ENCODE data around the gene PIAS2.

DNA sequence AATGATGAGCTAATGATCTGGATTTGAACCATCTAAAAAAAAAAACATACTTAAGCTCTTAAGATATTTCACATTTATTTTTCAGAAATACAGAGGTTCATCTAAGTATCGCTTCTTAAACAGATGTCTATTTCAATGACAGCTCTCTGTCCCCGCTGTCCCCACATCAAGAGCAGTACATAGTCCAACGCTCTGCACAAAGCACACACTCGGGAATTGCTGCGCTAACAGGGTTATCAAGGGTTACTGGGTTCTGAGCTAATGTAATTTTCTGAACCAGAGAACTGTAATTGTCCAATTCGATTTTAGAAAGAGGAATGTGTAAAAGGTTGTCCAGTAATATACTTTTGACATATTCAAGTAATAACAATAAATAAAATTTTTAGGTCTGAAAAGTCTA is 101.6 kb downstream of the PIAS2 start:
- TF ChIP-seq, protein P1, sequence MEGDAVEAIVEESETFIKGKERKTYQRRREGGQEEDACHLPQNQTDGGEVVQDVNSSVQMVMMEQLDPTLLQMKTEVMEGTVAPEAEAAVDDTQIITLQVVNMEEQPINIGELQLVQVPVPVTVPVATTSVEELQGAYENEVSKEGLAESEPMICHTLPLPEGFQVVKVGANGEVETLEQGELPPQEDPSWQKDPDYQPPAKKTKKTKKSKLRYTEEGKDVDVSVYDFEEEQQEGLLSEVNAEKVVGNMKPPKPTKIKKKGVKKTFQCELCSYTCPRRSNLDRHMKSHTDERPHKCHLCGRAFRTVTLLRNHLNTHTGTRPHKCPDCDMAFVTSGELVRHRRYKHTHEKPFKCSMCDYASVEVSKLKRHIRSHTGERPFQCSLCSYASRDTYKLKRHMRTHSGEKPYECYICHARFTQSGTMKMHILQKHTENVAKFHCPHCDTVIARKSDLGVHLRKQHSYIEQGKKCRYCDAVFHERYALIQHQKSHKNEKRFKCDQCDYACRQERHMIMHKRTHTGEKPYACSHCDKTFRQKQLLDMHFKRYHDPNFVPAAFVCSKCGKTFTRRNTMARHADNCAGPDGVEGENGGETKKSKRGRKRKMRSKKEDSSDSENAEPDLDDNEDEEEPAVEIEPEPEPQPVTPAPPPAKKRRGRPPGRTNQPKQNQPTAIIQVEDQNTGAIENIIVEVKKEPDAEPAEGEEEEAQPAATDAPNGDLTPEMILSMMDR (optimal IDR thresholded peaks at IDR 0.05 in 1 of 3, IDR thresholded peaks at IDR 0.05 in 1 of 3, conservative IDR thresholded peaks at IDR 0.05 in 1 of 3; ENCODE audit: extremely low read depth in 1 of 3, insufficient read depth in 2 of 3, low read length in 3 of 3): no peak
- TF ChIP-seq EZH2 (IDR thresholded peaks at IDR 0.05; ENCODE audit: low read length): no peak

Data from keratinocyte (primary cell).